ENCODE results near the gene PDZD2. TPM values are rescaled to one million over a fixed set of nuclear protein-coding genes. Genes with fewer than 3 reads are reported as not detected.

PDZD2 gene
- total RNA-seq, 1 donor, result 0.36 TPM

GRCh38 chr5:31976169-31976568 lies 337.2 kb downstream of the PDZD2 start:
- no peak overlapping the region for H2AFZ ChIP-seq (ENCODE audit: low read length)
- H3K27me3 ChIP-seq (ENCODE audit: insufficient read depth, low read length), result peaks cover 35% of the 10 kb centered on the region
- H3K79me2 ChIP-seq (ENCODE audit: insufficient read depth, low read length), result no peaks in the 10 kb centered on the region
- no peaks in the 10 kb centered on the region for H3K9me3 ChIP-seq (ENCODE audit: low read depth, low read length)
- H3K4me1 ChIP-seq (ENCODE audit: insufficient read depth, low read length), result no peaks in the 10 kb centered on the region
- H3K4me3 ChIP-seq (ENCODE audit: insufficient read depth, low read length), result no peak overlapping the region
- no peaks in the 10 kb centered on the region for H4K20me1 ChIP-seq (ENCODE audit: insufficient read depth, low read length)
- H3K36me3 ChIP-seq (ENCODE audit: insufficient read depth, low read length), result no peaks in the 10 kb centered on the region
- DNase-seq (ENCODE audit: insufficient read length, low spot score, missing footprints), result no peak
- TF ChIP-seq CTCF (IDR thresholded peaks at IDR 0.05; ENCODE audit: extremely low read depth, low read depth, low read length), result no peak
- no peak overlapping the region for H3K27ac ChIP-seq (ENCODE audit: low read depth, low read length)
- H3K4me2 ChIP-seq (ENCODE audit: insufficient read depth, low read length), result no peak overlapping the region

- H3K36me3 ChIP-seq (ENCODE audit: insufficient read depth, low read length), result no peaks in the 10 kb centered on the region
- H3K27ac ChIP-seq (ENCODE audit: low read depth, low read length), result no peak overlapping the region
- no peaks in the 10 kb centered on the region for H3K4me1 ChIP-seq (ENCODE audit: insufficient read depth, low read length)
- peaks cover 17% of the 10 kb centered on the region for H3K27me3 ChIP-seq (ENCODE audit: insufficient read depth, low read length)
- no peak for TF ChIP-seq CTCF (IDR thresholded peaks at IDR 0.05; ENCODE audit: extremely low read depth, low read depth, low read length)
- H3K79me2 ChIP-seq (ENCODE audit: insufficient read depth, low read length), result no peaks in the 10 kb centered on the region
- no peak overlapping the region for H3K4me2 ChIP-seq (ENCODE audit: insufficient read depth, low read length)
- no peak for DNase-seq (ENCODE audit: insufficient read length, low spot score, missing footprints)
- H2AFZ ChIP-seq (ENCODE audit: low read length), result no peak overlapping the region
- H3K4me3 ChIP-seq (ENCODE audit: insufficient read depth, low read length), result no peak overlapping the region
- H3K9me3 ChIP-seq (ENCODE audit: low read depth, low read length), result no peaks in the 10 kb centered on the region
- H4K20me1 ChIP-seq (ENCODE audit: insufficient read depth, low read length), result no peaks in the 10 kb centered on the region
Measured at GRCh38 chr5:31981361-31981945, 342.5 kb downstream of the PDZD2 start.

- no peak for DNase-seq (ENCODE audit: insufficient read length, low spot score, missing footprints)
- Histone ChIP-seq H3K4me3 (ENCODE audit: insufficient read depth, low read length) (no peak overlapping the region), H4K20me1 (ENCODE audit: insufficient read depth, low read length) (no peaks in the 10 kb centered on the region), H3K4me1 (ENCODE audit: insufficient read depth, low read length) (no peaks in the 10 kb centered on the region), H3K9me3 (ENCODE audit: low read depth, low read length) (no peaks in the 10 kb centered on the region), H3K4me2 (ENCODE audit: insufficient read depth, low read length) (no peak overlapping the region), H2AFZ (ENCODE audit: low read length) (no peak overlapping the region), H3K27me3 (ENCODE audit: insufficient read depth, low read length) (peaks cover 17% of the 10 kb centered on the region), H3K27ac (ENCODE audit: low read depth, low read length) (no peak overlapping the region), H3K79me2 (ENCODE audit: insufficient read depth, low read length) (no peaks in the 10 kb centered on the region), H3K36me3 (ENCODE audit: insufficient read depth, low read length) (no peaks in the 10 kb centered on the region)
- no peak for TF ChIP-seq CTCF (IDR thresholded peaks at IDR 0.05; ENCODE audit: extremely low read depth, low read depth, low read length)
Measured at GRCh38 chr5:31982027-31982426, 343.1 kb downstream of the PDZD2 start.

GRCh38 chr5:31982621-31983020 lies 343.7 kb downstream of the PDZD2 start:
- no peak overlapping the region for H3K27ac ChIP-seq (ENCODE audit: low read depth, low read length)
- H3K9me3 ChIP-seq (ENCODE audit: low read depth, low read length), result no peaks in the 10 kb centered on the region
- H3K4me2 ChIP-seq (ENCODE audit: insufficient read depth, low read length), result no peak overlapping the region
- DNase-seq (ENCODE audit: insufficient read length, low spot score, missing footprints), result no peak
- peaks cover 17% of the 10 kb centered on the region for H3K27me3 ChIP-seq (ENCODE audit: insufficient read depth, low read length)
- no peak overlapping the region for H2AFZ ChIP-seq (ENCODE audit: low read length)
- no peak overlapping the region for H3K4me3 ChIP-seq (ENCODE audit: insufficient read depth, low read length)
- no peaks in the 10 kb centered on the region for H3K4me1 ChIP-seq (ENCODE audit: insufficient read depth, low read length)
- no peaks in the 10 kb centered on the region for H4K20me1 ChIP-seq (ENCODE audit: insufficient read depth, low read length)
- H3K79me2 ChIP-seq (ENCODE audit: insufficient read depth, low read length), result no peaks in the 10 kb centered on the region
- no peak for TF ChIP-seq CTCF (IDR thresholded peaks at IDR 0.05; ENCODE audit: extremely low read depth, low read depth, low read length)
- H3K36me3 ChIP-seq (ENCODE audit: insufficient read depth, low read length), result no peaks in the 10 kb centered on the region
